ENCODE results near the gene YIPF5.

Gene YIPF5

GRCh38 chr5:144201588-144201987 is 31.1 kb upstream of the YIPF5 start:
- no peaks in the 10 kb centered on the region for H3K36me3 ChIP-seq (ENCODE audit: control insufficient read depth, insufficient read depth, low read length)
- no peak overlapping the region for H3K4me3 ChIP-seq (replicated peaks; ENCODE audit: low read depth, low read length)
- TF ChIP-seq CTCF (IDR thresholded peaks at IDR 0.05; ENCODE audit: insufficient read depth, low read length, poor library complexity, severe bottlenecking): no peak
- no peaks in the 10 kb centered on the region for H3K27me3 ChIP-seq (replicated peaks; ENCODE audit: control insufficient read depth, insufficient read depth, low read length)
- no peak for DNase-seq (ENCODE audit: extremely low read depth, insufficient read length)

- DNase-seq (ENCODE audit: extremely low read depth, insufficient read length): no peak
- H3K27me3 ChIP-seq (replicated peaks; ENCODE audit: control insufficient read depth, insufficient read depth, low read length): no peaks in the 10 kb centered on the region
- no peak for TF ChIP-seq CTCF (IDR thresholded peaks at IDR 0.05; ENCODE audit: insufficient read depth, low read length, poor library complexity, severe bottlenecking)
- H3K4me3 ChIP-seq (replicated peaks; ENCODE audit: low read depth, low read length): no peak overlapping the region
- H3K36me3 ChIP-seq (ENCODE audit: control insufficient read depth, insufficient read depth, low read length): no peaks in the 10 kb centered on the region
These were observed 27.9 kb upstream of the YIPF5 start for GRCh38 chr5:144198386-144198785.

GRCh38 chr5:144196612-144197011 is 26.2 kb upstream of the YIPF5 start:
- DNase-seq (ENCODE audit: extremely low read depth, insufficient read length): no peak
- no peaks in the 10 kb centered on the region for H3K27me3 ChIP-seq (replicated peaks; ENCODE audit: control insufficient read depth, insufficient read depth, low read length)
- H3K4me3 ChIP-seq (replicated peaks; ENCODE audit: low read depth, low read length): no peak overlapping the region
- no peaks in the 10 kb centered on the region for H3K36me3 ChIP-seq (ENCODE audit: control insufficient read depth, insufficient read depth, low read length)
- TF ChIP-seq CTCF (IDR thresholded peaks at IDR 0.05; ENCODE audit: insufficient read depth, low read length, poor library complexity, severe bottlenecking): no peak

GRCh38 chr5:144195448-144195847 is 25.0 kb upstream of the YIPF5 start:
- TF ChIP-seq CTCF (IDR thresholded peaks at IDR 0.05; ENCODE audit: insufficient read depth, low read length, poor library complexity, severe bottlenecking): no peak
- no peaks in the 10 kb centered on the region for H3K27me3 ChIP-seq (replicated peaks; ENCODE audit: control insufficient read depth, insufficient read depth, low read length)

GRCh38 chr5:144194144-144194543 is 23.7 kb upstream of the YIPF5 start:
- Histone ChIP-seq H3K4me3 (replicated peaks; ENCODE audit: low read depth, low read length) (no peak overlapping the region), H3K27me3 (replicated peaks; ENCODE audit: control insufficient read depth, insufficient read depth, low read length) (no peaks in the 10 kb centered on the region), H3K36me3 (ENCODE audit: control insufficient read depth, insufficient read depth, low read length) (no peaks in the 10 kb centered on the region)
- no peak for DNase-seq (ENCODE audit: extremely low read depth, insufficient read length)
- TF ChIP-seq CTCF (IDR thresholded peaks at IDR 0.05; ENCODE audit: insufficient read depth, low read length, poor library complexity, severe bottlenecking): no peak

More at GRCh38 chr5:144195448-144195847, 25.0 kb upstream of the YIPF5 start:
- H3K36me3 ChIP-seq (ENCODE audit: control insufficient read depth, insufficient read depth, low read length): no peaks in the 10 kb centered on the region
- no peak for DNase-seq (ENCODE audit: extremely low read depth, insufficient read length)
- no peak overlapping the region for H3K4me3 ChIP-seq (replicated peaks; ENCODE audit: low read depth, low read length)

- Histone ChIP-seq H3K36me3 (ENCODE audit: control insufficient read depth, insufficient read depth, low read length) (no peaks in the 10 kb centered on the region), H3K27me3 (replicated peaks; ENCODE audit: control insufficient read depth, insufficient read depth, low read length) (no peaks in the 10 kb centered on the region), H3K4me3 (replicated peaks; ENCODE audit: low read depth, low read length) (no peak overlapping the region)
- no peak for TF ChIP-seq CTCF (IDR thresholded peaks at IDR 0.05; ENCODE audit: insufficient read depth, low read length, poor library complexity, severe bottlenecking)
- no peak for DNase-seq (ENCODE audit: extremely low read depth, insufficient read length)
These were observed 22.2 kb upstream of the YIPF5 start for GRCh38 chr5:144192661-144193060.
